ENCODE data around the gene APOH.

- TF ChIP-seq CTCF (IDR thresholded peaks at IDR 0.05 in 8 of 11, conservative IDR thresholded peaks at IDR 0.05 in 3 of 11) (no peak), POLR2AphosphoS5 (IDR thresholded peaks at IDR 0.05) (no peak)
Observed at GRCh38 chr17:66215529-66215911, 13.7 kb downstream of the APOH start.

Data from spleen (tissue), 7 donors.